Spleen (tissue), 11 donors: ENCODE measurements around the gene IL25. TPM values are rescaled to one million over a fixed set of nuclear protein-coding genes. Genes with fewer than 3 reads are reported as not detected.

Experiments used
- DNase-seq: peaks from one replicate; pipeline ENCODE4 v3.0.0-alpha.2; 2020
- H3K27ac ChIP-seq, 8 donors: fragments of 200-600 bp; sonication (generic) in 7 of 8; 1 replicate in 4 of 8; 2 replicates in 4 of 8; pipeline versions ENCODE4 v1.5.0 to v1.8.0; 2016 to 2021; ENCODE audit warnings: inconsistent platforms in 4 of 8, mild to moderate bottlenecking in 4 of 8, moderate library complexity in 1 of 8
- H3K27me3 ChIP-seq, 7 donors: fragments of 200-600 bp; sonication (generic) in 6 of 7; replicated peaks in 1 of 7; 1 replicate in 4 of 7; 2 replicates in 3 of 7; pipeline versions ENCODE4 v1.5.0 to v1.8.0; 2016 to 2021; ENCODE audit warnings: inconsistent platforms in 3 of 7, mild to moderate bottlenecking in 1 of 7
- H3K36me3 ChIP-seq, 6 donors: fragments of 200-600 bp; sonication (generic) in 5 of 6; 1 replicate in 4 of 6; 2 replicates in 2 of 6; pipeline versions ENCODE4 v1.5.0 to v1.8.0; 2016 to 2021; ENCODE audit warnings: inconsistent platforms in 2 of 6
- H3K4me1 ChIP-seq, 6 donors: fragments of 200-600 bp; sonication (generic) in 5 of 6; 1 replicate in 3 of 6; 2 replicates in 3 of 6; pipeline versions ENCODE4 v1.5.0 to v1.8.0; 2016 to 2021; ENCODE audit warnings: inconsistent platforms in 3 of 6
- H3K4me3 ChIP-seq, 8 donors: fragments of 200-600 bp; sonication (generic) in 7 of 8; 1 replicate in 4 of 8; 2 replicates in 4 of 8; pipeline versions ENCODE4 v1.5.0 to v1.8.0; 2016 to 2021; ENCODE audit warnings: inconsistent platforms in 4 of 8, mild to moderate bottlenecking in 4 of 8, moderate library complexity in 2 of 8
- H3K9me3 ChIP-seq, 8 donors: fragments of 200-600 bp; sonication (generic) in 7 of 8; 1 replicate in 4 of 8; 2 replicates in 4 of 8; pipeline versions ENCODE4 v1.5.0 to v1.8.0; 2016 to 2021; ENCODE audit warnings: inconsistent platforms in 4 of 8
- POLR2A ChIP-seq, 3 donors: fragments of 450-650 bp; IDR thresholded peaks; one replicate each; pipeline ENCODE4 v1.5.1; 2017; ENCODE audit warnings: antibody characterized with exemption in 3 of 3, mild to moderate bottlenecking in 1 of 3
- POLR2AphosphoS5 ChIP-seq, 3 donors: sonication (generic); formaldehyde crosslinking; IDR thresholded peaks; one replicate each; pipeline ENCODE4 v1.5.1; 2017; ENCODE audit warnings: antibody characterized with exemption in 3 of 3
- WGBS, 5 donors: extraction: QIAGEN DNeasy Blood & Tissue Kit in 3 of 5; methylation state at CpG; one replicate each; pipeline versions ENCODE4 v1.1.5 to v1.1.7; 2013 to 2018; 5-methylcytosine and 5-hydroxymethylcytosine counted together
- intact Hi-C: fragments of 100-400 bp; cut with DNase I; formaldehyde crosslinking; loops from one replicate; pipeline ENCODE4 v1.15.0; 2023; ENCODE audit warnings: low total_unique reads
- polyA plus RNA-seq, 3 donors: library from polyadenylated mRNA; stranded (reverse); fragments of 200-250 nt; gene quantifications; one replicate each; pipeline ENCODE4 v1.2.1, GENCODE V29; 2013
- total RNA-seq, 7 donors: library from RNA; depleted of rRNA in 3 of 7; stranded (reverse); fragments of >200 nt in 3 of 7; fragmentation: NEBNext Ultra II Directional in 4 of 7; extraction: Animal tissue kit (Norgen Biotek cat#: 25700) in 4 of 7; gene quantifications; one replicate each; pipeline versions ENCODE4 v1.1.0 to v1.2.1, GENCODE V29; 2016 to 2021
- TF ChIP-seq, protein P1 (sequence below), 11 experiments: fragments of 200-600 bp in 7 of 11; fragments of 450-650 bp in 4 of 11; sonication (generic) in 4 of 11; IDR thresholded peaks in 8 of 11; conservative IDR thresholded peaks in 3 of 11; 1 replicate in 7 of 11; 2 replicates in 4 of 11; pipeline versions ENCODE4 v1.4.0 to v1.8.0; 2016 to 2021; ENCODE audit warnings: antibody characterized with exemption in 11 of 11, inconsistent platforms in 4 of 11, mild to moderate bottlenecking in 1 of 11
- donor health status: healthy with polysubstance abuse.
- donor health status: DM: no; HTN: no; CAD: no; lungs with moderate emphysema.
- donor health status: DM: no; HTN: no; CAD: no.
- donor health status: Bipolar disorder and iron deficiency.
- donor health status: healthy.
- donor health status: DM: no; HTN: no; CAD: no.
- donor health status: DM: yes; HTN: yes; CAD: no.

The IL25 gene
- total and polyA plus RNA-seq, 10 donors: not detected

DNA sequence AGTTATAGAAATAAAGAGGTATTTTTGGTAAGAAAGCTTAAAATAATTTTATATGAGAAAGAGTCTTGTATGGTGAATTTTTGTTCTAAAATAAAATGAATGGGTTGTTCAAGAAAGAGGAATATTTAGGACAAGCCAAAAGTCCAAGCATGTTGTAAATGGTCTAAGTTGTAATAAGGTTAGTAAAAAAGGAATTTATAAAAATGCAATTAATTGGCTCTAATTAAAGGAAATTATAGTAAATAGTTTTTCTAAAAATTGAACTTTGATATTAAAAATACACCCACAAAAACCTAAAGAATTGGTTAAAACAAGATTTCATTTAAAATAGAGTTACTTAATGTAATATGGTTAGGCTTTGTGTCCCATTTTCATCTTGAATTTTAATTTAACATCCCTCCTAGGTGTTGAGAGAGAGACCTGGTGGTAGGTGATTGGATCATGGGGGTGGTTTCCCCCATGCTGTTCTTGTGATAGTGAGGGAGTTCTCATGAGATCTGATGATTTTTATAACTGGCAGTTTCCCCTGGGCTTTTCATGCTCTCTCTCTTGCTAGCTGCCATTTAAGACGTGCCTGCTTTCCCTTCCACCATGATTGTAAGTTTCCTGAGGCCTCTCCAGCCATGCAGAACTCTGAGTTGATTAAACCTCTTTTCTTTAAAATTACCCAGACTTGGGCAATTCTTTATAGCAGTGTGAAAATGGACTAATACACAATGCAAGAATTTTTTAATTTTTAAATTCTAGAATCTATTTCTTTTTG is 32.9 kb upstream of the IL25 start:
- H3K36me3 ChIP-seq: no peaks in the 10 kb centered on the region
- peaks cover 0 to 9% (median 0%) of the 10 kb centered on the region in 7 donors for H3K27me3 ChIP-seq
- intact Hi-C loops: no loop called here
- peaks cover 0 to 18% (median 6%) of the 10 kb centered on the region in 8 donors for H3K9me3 ChIP-seq
- TF ChIP-seq, protein P1, sequence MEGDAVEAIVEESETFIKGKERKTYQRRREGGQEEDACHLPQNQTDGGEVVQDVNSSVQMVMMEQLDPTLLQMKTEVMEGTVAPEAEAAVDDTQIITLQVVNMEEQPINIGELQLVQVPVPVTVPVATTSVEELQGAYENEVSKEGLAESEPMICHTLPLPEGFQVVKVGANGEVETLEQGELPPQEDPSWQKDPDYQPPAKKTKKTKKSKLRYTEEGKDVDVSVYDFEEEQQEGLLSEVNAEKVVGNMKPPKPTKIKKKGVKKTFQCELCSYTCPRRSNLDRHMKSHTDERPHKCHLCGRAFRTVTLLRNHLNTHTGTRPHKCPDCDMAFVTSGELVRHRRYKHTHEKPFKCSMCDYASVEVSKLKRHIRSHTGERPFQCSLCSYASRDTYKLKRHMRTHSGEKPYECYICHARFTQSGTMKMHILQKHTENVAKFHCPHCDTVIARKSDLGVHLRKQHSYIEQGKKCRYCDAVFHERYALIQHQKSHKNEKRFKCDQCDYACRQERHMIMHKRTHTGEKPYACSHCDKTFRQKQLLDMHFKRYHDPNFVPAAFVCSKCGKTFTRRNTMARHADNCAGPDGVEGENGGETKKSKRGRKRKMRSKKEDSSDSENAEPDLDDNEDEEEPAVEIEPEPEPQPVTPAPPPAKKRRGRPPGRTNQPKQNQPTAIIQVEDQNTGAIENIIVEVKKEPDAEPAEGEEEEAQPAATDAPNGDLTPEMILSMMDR (IDR thresholded peaks at IDR 0.05 in 8 of 11, conservative IDR thresholded peaks at IDR 0.05 in 3 of 11): no peak
- no peak for TF ChIP-seq POLR2AphosphoS5 (IDR thresholded peaks at IDR 0.05)
- no peak for TF ChIP-seq POLR2A (IDR thresholded peaks at IDR 0.05)
- no peaks in the 10 kb centered on the region for H3K4me1 ChIP-seq
- H3K4me3 ChIP-seq: no peak overlapping the region
- no peak for DNase-seq
- no peak overlapping the region for H3K27ac ChIP-seq
- 74 to 87% (median 84%) methylated on average over 1 of the region's 1 CpG for WGBS, 5 donors

DNA sequence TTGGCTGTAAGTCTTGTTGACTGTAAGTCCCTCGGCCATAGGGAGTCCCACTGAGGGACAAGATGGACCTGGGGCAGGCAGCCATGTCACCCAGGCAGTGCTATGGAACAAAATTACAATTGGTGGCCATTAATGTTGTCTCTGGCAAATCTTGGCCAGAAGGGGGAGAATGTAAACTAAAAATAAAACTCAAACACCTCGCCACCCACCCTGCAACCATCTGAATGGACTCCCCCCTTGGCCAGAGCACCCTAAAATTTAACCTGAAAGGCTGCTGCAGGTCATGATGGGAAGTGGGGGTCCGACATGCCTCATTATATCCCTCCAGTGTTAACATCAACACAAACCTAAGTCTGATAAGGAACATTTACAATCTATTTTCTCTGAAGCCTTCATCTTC is 28.1 kb upstream of the IL25 start:
- H3K4me3 ChIP-seq: no peak overlapping the region
- peaks cover 0 to 3% (median 0%) of the 10 kb centered on the region in 7 donors for H3K27me3 ChIP-seq
- peaks cover 0 to 10% (median 3%) of the 10 kb centered on the region in 8 donors for H3K9me3 ChIP-seq
- no peak for DNase-seq
- H3K27ac ChIP-seq: no peak overlapping the region
- H3K4me1 ChIP-seq: no peaks in the 10 kb centered on the region
- intact Hi-C loops: no loop called here
- H3K36me3 ChIP-seq: no peaks in the 10 kb centered on the region
- WGBS, 5 donors: 49 to 76% (median 58%) methylated on average over 3 of the region's 3 CpGs
- TF ChIP-seq, protein P1 (IDR thresholded peaks at IDR 0.05 in 8 of 11, conservative IDR thresholded peaks at IDR 0.05 in 3 of 11): no peak
- TF ChIP-seq POLR2AphosphoS5 (IDR thresholded peaks at IDR 0.05) (no peak), POLR2A (IDR thresholded peaks at IDR 0.05) (no peak)

DNA sequence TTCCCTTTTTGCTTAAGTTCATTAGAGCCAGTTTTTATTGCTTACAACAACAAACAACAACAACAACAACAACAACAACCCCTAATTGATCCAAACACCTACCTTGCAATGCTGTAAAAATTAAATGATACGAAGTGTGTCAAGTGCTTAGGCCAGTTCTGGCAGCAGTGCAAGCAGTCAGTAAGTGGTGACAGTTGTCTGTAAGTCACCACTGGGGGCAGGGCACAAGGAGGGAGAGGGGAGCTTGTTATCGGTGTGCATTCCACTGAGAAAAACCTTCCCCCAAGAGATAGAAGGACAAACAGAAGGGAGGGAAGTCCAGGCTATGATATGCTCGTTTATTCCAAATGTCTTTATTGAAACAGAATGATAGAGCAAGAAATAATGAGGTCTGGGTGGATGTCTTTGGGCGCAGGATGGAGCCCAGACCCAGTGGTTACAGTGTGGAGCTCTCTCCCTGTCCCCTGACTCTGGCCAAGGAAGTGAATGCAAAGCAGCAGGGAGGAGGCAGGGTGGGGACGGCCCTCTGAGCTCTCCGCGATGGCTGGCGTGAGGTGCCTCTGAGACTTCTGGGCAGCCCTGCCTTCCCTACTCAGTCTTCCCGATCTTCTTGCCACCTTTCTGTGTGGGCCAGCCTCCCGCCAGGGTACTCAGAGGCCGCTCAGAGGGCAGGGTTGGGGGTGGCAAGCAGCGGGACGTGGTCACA is 26.5 kb upstream of the IL25 start:
- Histone ChIP-seq H3K27ac (no peak overlapping the region), H3K9me3 (no peaks in the 10 kb centered on the region), H3K27me3 (peaks cover 0 to 15% (median under 1%) of the 10 kb centered on the region in 7 donors), H3K4me1 (no peaks in the 10 kb centered on the region), H3K4me3 (no peak overlapping the region), H3K36me3 (no peaks in the 10 kb centered on the region)
- TF ChIP-seq, protein P1 (IDR thresholded peaks at IDR 0.05 in 8 of 11, conservative IDR thresholded peaks at IDR 0.05 in 3 of 11): no peak
- no peak for TF ChIP-seq POLR2AphosphoS5 (IDR thresholded peaks at IDR 0.05)
- no peak for TF ChIP-seq POLR2A (IDR thresholded peaks at IDR 0.05)
- DNase-seq: no peak
- intact Hi-C loops: no loop called here
- 67 to 89% (median 84%) methylated on average over 13 of the region's 13 CpGs for WGBS, 5 donors
